ENCODE measurements around the gene CMPK2.

CMPK2 gene

GRCh38 chr2:6879011-6879410 is 13.3 kb upstream of the CMPK2 start:
- no peak for DNase-seq

GRCh38 chr2:6878549-6878948 is 12.8 kb upstream of the CMPK2 start:
- DNase-seq, result no peak

- DNase-seq, result peak; percentile 93
These were observed 11.9 kb upstream of the CMPK2 start, which contains the start of gene RSAD2 for GRCh38 chr2:6877402-6878304. RSAD2 (plus strand) TSS chr2:6877777; CDS start chr2:6877801, 24 bp downstream.

GRCh38 chr2:6876309-6876708 is 10.6 kb upstream of the CMPK2 start:
- DNase-seq, result peak; percentile 67

GRCh38 chr2:6874032-6874431 is 8.3 kb upstream of the CMPK2 start:
- DNase-seq, result no peak

GRCh38 chr2:6872394-6872793 is 6.7 kb upstream of the CMPK2 start:
- DNase-seq, result peak; percentile 70

- no peak for DNase-seq
These were observed 1.3 kb upstream of the CMPK2 start for GRCh38 chr2:6866982-6867381.

- peak; percentile 48 for DNase-seq
These were observed 566 bp upstream of the CMPK2 start for GRCh38 chr2:6866275-6866671.

- DNase-seq, result no peak
These were observed 773 bp downstream of the CMPK2 start for GRCh38 chr2:6864923-6865345.

- DNase-seq, result peak; percentile 39
These were observed 1.4 kb downstream of the CMPK2 start for GRCh38 chr2:6864231-6864754.

- DNase-seq, result peak; percentile 84
These were observed 1.9 kb downstream of the CMPK2 start for GRCh38 chr2:6863792-6864191.

GRCh38 chr2:6860296-6860695 is 5.4 kb downstream of the CMPK2 start:
- peak; percentile 30 for DNase-seq

GRCh38 chr2:6858466-6859027 is 7.2 kb downstream of the CMPK2 start:
- peak; percentile 50 for DNase-seq

GRCh38 chr2:6856548-6856920 is 9.2 kb downstream of the CMPK2 start:
- DNase-seq, result peak; percentile 29

- DNase-seq, result peak; percentile 40
These were observed 9.7 kb downstream of the CMPK2 start for GRCh38 chr2:6855860-6856547.

- DNase-seq, result no peak
These were observed 11.3 kb downstream of the CMPK2 start for GRCh38 chr2:6854416-6854815.

- no peak for DNase-seq
These were observed 13.5 kb downstream of the CMPK2 start for GRCh38 chr2:6852195-6852594.

GRCh38 chr2:6846967-6847681 is 18.6 kb downstream of the CMPK2 start:
- no peak for DNase-seq

GRCh38 chr2:6846540-6846939 is 19.2 kb downstream of the CMPK2 start:
- DNase-seq, result no peak

GRCh38 chr2:6845903-6846302 is 19.8 kb downstream of the CMPK2 start:
- DNase-seq, result no peak

- DNase-seq, result no peak
These were observed 20.4 kb downstream of the CMPK2 start for GRCh38 chr2:6845312-6845711.

- DNase-seq, result no peak
These were observed 24.0 kb downstream of the CMPK2 start for GRCh38 chr2:6841537-6842287.

Measured in suppressor macrophage treated with lipopolysaccharide for 4 hours (primary cell).